ENCODE data around the gene CEP164.

- TF ChIP-seq HMBOX1 (IDR thresholded peaks at IDR 0.05) (no peak), RB1 (IDR thresholded peaks at IDR 0.05; ENCODE audit: low read depth) (no peak), ETV6 (IDR thresholded peaks at IDR 0.05; ENCODE audit: borderline replicate concordance in 1 of 2, low read depth in 2 of 2, low read length in 1 of 2) (no peak), ETV6 (CRISPR knock-in tag; IDR thresholded peaks at IDR 0.05; ENCODE audit: borderline replicate concordance) (no peak), RAD21 (CRISPR knock-in tag; conservative IDR thresholded peaks at IDR 0.05 in 1 of 2, IDR thresholded peaks at IDR 0.05 in 1 of 2) (no peak), CTCF (IDR thresholded peaks at IDR 0.05 in 2 of 3, conservative IDR thresholded peaks at IDR 0.05 in 1 of 3; ENCODE audit: insufficient read depth in 2 of 3, low read depth in 1 of 3, low read length in 3 of 3) (no peak), FOS (IDR thresholded peaks at IDR 0.05; ENCODE audit: extremely low read depth, insufficient read length) (no peak), CBX5 (IDR thresholded peaks at IDR 0.05; ENCODE audit: borderline replicate concordance, low read depth) (no peak), NR4A1 (CRISPR knock-in tag; IDR thresholded peaks at IDR 0.05) (no peak), NR4A1 (tag; IDR thresholded peaks at IDR 0.05) (no peak), RUNX1 (IDR thresholded peaks at IDR 0.05; ENCODE audit: low read depth) (no peak), ZFX (CRISPR knock-in tag; IDR thresholded peaks at IDR 0.05) (no peak), MYBL2 (IDR thresholded peaks at IDR 0.05; ENCODE audit: low read depth) (no peak), MYBL2 (CRISPR knock-in tag; IDR thresholded peaks at IDR 0.05; ENCODE audit: borderline replicate concordance) (no peak), TCF7L2 (IDR thresholded peaks at IDR 0.05; ENCODE audit: low read depth, low read length) (no peak)
Observed at GRCh38 chr11:117375960-117376359, 48.3 kb downstream of the CEP164 start.
